Measurements from ENCODE around the gene ADAMTS2.
"Not testable (repeated sequence)": the region's sequence is repeated elsewhere in the genome, so short reads cannot be mapped to it uniquely, and the experiment has no call there.

The ADAMTS2 gene

GRCh38 chr5:179288809-179289185 is 56.5 kb downstream of the ADAMTS2 start:
- Histone ChIP-seq H3K36me3 (ENCODE audit: control insufficient read depth, insufficient read depth, low read length) (no peaks in the 10 kb centered on the region), H3K9ac (no peak overlapping the region), H3K27ac (no peak overlapping the region), H3K4me2 (ENCODE audit: low read length) (no peak overlapping the region), H2AFZ (no peak overlapping the region), H3K27me3 (ENCODE audit: control insufficient read depth, insufficient read depth, low read length) (no peaks in the 10 kb centered on the region), H3K4me3 (ENCODE audit: low read depth, low read length) (no peak overlapping the region), H3K79me2 (no peaks in the 10 kb centered on the region), H3K9me3 (ENCODE audit: control insufficient read depth, low read length) (no peaks in the 10 kb centered on the region), H3K4me1 (no peaks in the 10 kb centered on the region)
- TF ChIP-seq CTCF (IDR thresholded peaks at IDR 0.05) = no peak

DNA sequence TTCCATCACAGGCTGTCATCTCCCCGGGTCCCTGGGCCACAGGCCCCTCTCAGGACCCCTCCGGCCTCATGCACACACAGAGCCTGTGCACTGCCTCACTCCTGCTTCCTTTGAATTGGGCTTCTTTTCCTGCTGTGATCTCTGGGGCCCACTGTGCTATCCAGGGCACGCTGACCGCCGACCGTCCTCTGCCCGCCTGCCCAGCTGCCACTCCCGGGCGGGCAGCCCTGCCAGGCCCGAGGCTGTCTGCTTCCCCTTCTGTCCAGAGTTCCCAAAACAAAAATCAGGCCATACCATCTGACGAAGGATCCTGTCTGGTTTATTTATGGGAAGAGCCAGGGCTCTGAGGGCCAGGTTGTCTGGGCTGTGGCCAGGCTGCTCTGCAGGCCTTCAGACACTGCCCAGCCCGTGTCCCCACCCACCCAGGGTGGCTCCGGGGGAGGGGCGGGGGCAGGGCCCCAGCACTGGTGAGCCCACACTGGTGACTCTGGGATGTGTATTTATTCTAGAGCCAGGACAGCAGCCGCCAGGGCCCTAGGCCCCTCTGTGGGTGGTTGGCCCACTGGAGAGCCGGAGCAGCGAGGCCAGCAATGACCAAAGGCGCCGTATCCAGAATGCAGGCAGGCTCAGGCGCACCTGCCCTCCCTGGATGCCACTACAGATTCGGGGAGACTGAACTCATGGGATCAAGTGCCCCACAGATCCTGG is 57.0 kb downstream of the ADAMTS2 start:
- Histone ChIP-seq H3K9me3 (ENCODE audit: control insufficient read depth, low read length) (no peaks in the 10 kb centered on the region), H3K4me1 (no peaks in the 10 kb centered on the region), H3K79me2 (no peaks in the 10 kb centered on the region), H3K4me2 (ENCODE audit: low read length) (no peak overlapping the region), H3K4me3 (ENCODE audit: low read depth, low read length) (no peak overlapping the region), H3K36me3 (ENCODE audit: control insufficient read depth, insufficient read depth, low read length) (no peaks in the 10 kb centered on the region), H3K9ac (no peak overlapping the region), H2AFZ (no peak overlapping the region), H3K27me3 (ENCODE audit: control insufficient read depth, insufficient read depth, low read length) (no peaks in the 10 kb centered on the region), H3K27ac (no peak overlapping the region)
- no peak for TF ChIP-seq CTCF (IDR thresholded peaks at IDR 0.05)

- H3K36me3 ChIP-seq (ENCODE audit: control insufficient read depth, insufficient read depth, low read length) = no peaks in the 10 kb centered on the region
- H3K27me3 ChIP-seq (ENCODE audit: control insufficient read depth, insufficient read depth, low read length) = no peaks in the 10 kb centered on the region
- no peak overlapping the region for H2AFZ ChIP-seq
- H3K4me2 ChIP-seq (ENCODE audit: low read length) = no peak overlapping the region
- no peak overlapping the region for H3K4me3 ChIP-seq (ENCODE audit: low read depth, low read length)
- no peaks in the 10 kb centered on the region for H3K79me2 ChIP-seq
- H3K4me1 ChIP-seq = no peaks in the 10 kb centered on the region
- H3K27ac ChIP-seq = no peak overlapping the region
- TF ChIP-seq CTCF (IDR thresholded peaks at IDR 0.05) = no peak
- no peak overlapping the region for H3K9ac ChIP-seq
- no peaks in the 10 kb centered on the region for H3K9me3 ChIP-seq (ENCODE audit: control insufficient read depth, low read length)
Measured at GRCh38 chr5:179287631-179288030, 57.6 kb downstream of the ADAMTS2 start.

DNA sequence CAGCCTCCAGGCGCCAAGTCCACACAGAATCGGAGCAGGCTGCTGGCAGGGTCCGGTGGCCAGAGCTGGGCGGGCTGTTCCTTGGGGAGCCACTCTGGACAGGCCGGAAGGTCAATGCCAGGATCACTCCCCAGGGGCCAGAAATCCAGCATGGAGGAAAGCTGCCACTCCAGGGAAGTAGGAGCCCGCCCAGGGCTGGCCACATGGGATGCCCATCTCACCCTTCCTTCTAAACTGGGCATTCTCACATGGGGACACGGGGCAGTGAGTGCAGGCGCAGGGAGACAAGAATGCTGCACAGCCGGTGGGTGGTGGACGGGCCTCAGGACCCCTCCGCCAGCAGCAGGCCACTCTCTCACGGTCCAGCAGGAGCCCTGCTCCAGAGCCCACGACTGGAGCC is 58.2 kb downstream of the ADAMTS2 start:
- Histone ChIP-seq H3K36me3 (ENCODE audit: control insufficient read depth, insufficient read depth, low read length) (no peaks in the 10 kb centered on the region), H3K9ac (no peak overlapping the region), H3K4me2 (ENCODE audit: low read length) (no peak overlapping the region), H3K27ac (no peak overlapping the region), H3K4me3 (ENCODE audit: low read depth, low read length) (no peak overlapping the region), H2AFZ (no peak overlapping the region), H3K9me3 (ENCODE audit: control insufficient read depth, low read length) (no peaks in the 10 kb centered on the region), H3K27me3 (ENCODE audit: control insufficient read depth, insufficient read depth, low read length) (no peaks in the 10 kb centered on the region), H3K79me2 (no peaks in the 10 kb centered on the region), H3K4me1 (no peaks in the 10 kb centered on the region)
- TF ChIP-seq CTCF (IDR thresholded peaks at IDR 0.05) = no peak

GRCh38 chr5:179285776-179286162 is 59.5 kb downstream of the ADAMTS2 start:
- H3K4me2 ChIP-seq (ENCODE audit: low read length); H3K36me3 ChIP-seq (ENCODE audit: control insufficient read depth, insufficient read depth, low read length); H3K27me3 ChIP-seq (ENCODE audit: control insufficient read depth, insufficient read depth, low read length); H3K79me2 ChIP-seq; H3K4me3 ChIP-seq (ENCODE audit: low read depth, low read length); H3K9ac ChIP-seq; H2AFZ ChIP-seq; H3K9me3 ChIP-seq (ENCODE audit: control insufficient read depth, low read length); H3K4me1 ChIP-seq: not testable (repeated sequence)
- H3K27ac ChIP-seq = peak overlapping the region; percentile 49
